Uterus (tissue), 2 donors: ENCODE measurements around the gene FN1.

ENCODE experiments used
- CTCF ChIP-seq, 4 experiments: fragments of 200-600 bp in 2 of 4; fragments of 450-650 bp in 2 of 4; sonication (generic) in 2 of 4; IDR thresholded peaks; one replicate each; pipeline ENCODE4 v1.5.1; 2016 to 2019; ENCODE audit warnings: antibody characterized with exemption in 4 of 4, mild to moderate bottlenecking in 2 of 4, moderate library complexity in 1 of 4
- POLR2A ChIP-seq, 2 donors: fragments of 450-650 bp; IDR thresholded peaks; one replicate each; pipeline ENCODE4 v1.6.1; 2016; ENCODE audit warnings: antibody characterized with exemption in 2 of 2, mild to moderate bottlenecking in 1 of 2, moderate library complexity in 1 of 2

DNA sequence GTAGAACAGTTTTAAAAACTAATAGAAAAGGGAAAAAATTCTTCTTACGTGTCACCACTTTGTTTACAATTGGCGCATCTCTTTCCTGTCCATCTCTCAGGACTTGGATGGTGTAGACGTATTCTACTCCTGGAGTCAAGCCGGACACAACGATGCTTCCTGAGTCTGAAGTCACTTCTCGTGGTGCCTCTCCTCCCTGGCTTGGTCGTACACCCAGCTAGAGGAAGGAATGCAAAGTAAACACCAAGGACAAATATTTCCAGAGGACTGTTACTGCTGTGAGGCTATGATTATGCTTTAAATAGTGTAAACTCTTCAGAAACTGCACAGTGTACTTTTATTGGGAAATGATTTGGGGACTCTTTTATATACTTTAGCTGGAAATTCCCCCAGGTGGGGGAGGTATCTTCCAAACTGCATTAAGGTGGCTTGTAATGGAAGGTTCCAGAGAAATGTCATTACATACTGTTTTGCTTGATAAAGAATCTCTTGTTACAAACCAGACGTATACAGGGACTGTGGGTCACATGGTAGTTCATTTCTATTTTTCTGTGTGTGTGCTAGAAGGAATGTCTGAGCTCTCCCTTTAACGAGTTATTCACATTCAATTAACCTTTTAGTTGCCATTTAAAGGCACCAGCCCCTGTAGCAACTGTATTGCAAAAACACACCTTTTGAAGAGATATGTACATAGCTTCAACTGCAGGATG is 38.1 kb downstream of the FN1 start:
- no peak for TF ChIP-seq CTCF (IDR thresholded peaks at IDR 0.05)
- no peak for TF ChIP-seq POLR2A (IDR thresholded peaks at IDR 0.05)
